Neural cell (in vitro differentiated cells): ENCODE measurements around the gene PRIMPOL.

ENCODE experiments used
- EP300 ChIP-seq: fragments of 450-650 bp; conservative IDR thresholded peaks from 2 replicates; pipeline ENCODE4 v1.6.1; 2014; ENCODE audit warnings: antibody characterized with exemption, mild to moderate bottlenecking, moderate library complexity; ENCODE audit not compliant: poor library complexity, severe bottlenecking
- EZH2 ChIP-seq: fragments of 200-600, 300-800 bp; shearing (Covaris generic), sonication (generic); IDR thresholded peaks from 2 replicates; pipeline ENCODE4 v1.6.1; 2014; ENCODE audit warnings: antibody characterized with exemption, low read length, borderline replicate concordance, mild to moderate bottlenecking; ENCODE audit not compliant: insufficient read depth, poor library complexity, severe bottlenecking
- MXI1 ChIP-seq: fragments of 450-650 bp; conservative IDR thresholded peaks from 2 replicates; pipeline ENCODE4 v1.6.1; 2014; ENCODE audit warnings: antibody characterized with exemption, mild to moderate bottlenecking; ENCODE audit not compliant: poor library complexity, severe bottlenecking
- POLR2AphosphoS5 ChIP-seq: IDR thresholded peaks from 2 replicates; pipeline ENCODE4 v1.6.1; 2012
- RAD21 ChIP-seq: fragments of 450-650 bp; conservative IDR thresholded peaks from 2 replicates; pipeline ENCODE4 v1.6.1; 2014; ENCODE audit warnings: antibody characterized with exemption, mild to moderate bottlenecking, moderate library complexity
- SMC3 ChIP-seq: fragments of 450-650 bp; conservative IDR thresholded peaks from 2 replicates; pipeline ENCODE4 v1.6.1; 2014; ENCODE audit warnings: antibody characterized with exemption, mild to moderate bottlenecking, moderate library complexity; ENCODE audit not compliant: poor library complexity
- TAF1 ChIP-seq: IDR thresholded peaks from 2 replicates; pipeline ENCODE4 v1.6.1; 2012; ENCODE audit warnings: low read depth
- TF ChIP-seq, protein P1 (sequence below): IDR thresholded peaks from 2 replicates; pipeline ENCODE4 v1.6.1; 2012; ENCODE audit warnings: borderline replicate concordance
- TF ChIP-seq, protein P2 (sequence below): fragments of 450-650 bp; IDR thresholded peaks from 2 replicates; pipeline ENCODE4 v1.5.1; 2014; ENCODE audit warnings: antibody characterized with exemption, mild to moderate bottlenecking, moderate library complexity; ENCODE audit not compliant: poor library complexity, severe bottlenecking

DNA sequence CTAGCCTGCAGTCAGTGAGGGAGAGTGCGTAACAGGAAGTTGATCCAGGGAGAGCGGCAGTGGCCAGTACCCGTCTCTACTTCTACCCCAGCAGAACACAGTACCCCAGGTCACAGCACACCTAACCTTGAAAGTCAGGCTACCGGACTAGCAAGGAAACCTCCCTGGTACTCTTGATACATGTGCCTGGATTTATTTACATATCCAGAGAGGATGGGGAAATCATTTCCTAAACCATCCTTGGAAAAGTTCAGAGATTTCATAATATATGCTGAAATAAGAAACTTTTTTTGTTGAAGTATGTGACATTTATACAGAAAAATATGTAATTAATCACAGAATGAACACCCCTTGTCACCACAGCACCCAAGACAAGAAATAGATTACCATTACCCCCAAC is 24.5 kb downstream of the PRIMPOL start:
- no peak for TF ChIP-seq POLR2AphosphoS5
- TF ChIP-seq, protein P1, sequence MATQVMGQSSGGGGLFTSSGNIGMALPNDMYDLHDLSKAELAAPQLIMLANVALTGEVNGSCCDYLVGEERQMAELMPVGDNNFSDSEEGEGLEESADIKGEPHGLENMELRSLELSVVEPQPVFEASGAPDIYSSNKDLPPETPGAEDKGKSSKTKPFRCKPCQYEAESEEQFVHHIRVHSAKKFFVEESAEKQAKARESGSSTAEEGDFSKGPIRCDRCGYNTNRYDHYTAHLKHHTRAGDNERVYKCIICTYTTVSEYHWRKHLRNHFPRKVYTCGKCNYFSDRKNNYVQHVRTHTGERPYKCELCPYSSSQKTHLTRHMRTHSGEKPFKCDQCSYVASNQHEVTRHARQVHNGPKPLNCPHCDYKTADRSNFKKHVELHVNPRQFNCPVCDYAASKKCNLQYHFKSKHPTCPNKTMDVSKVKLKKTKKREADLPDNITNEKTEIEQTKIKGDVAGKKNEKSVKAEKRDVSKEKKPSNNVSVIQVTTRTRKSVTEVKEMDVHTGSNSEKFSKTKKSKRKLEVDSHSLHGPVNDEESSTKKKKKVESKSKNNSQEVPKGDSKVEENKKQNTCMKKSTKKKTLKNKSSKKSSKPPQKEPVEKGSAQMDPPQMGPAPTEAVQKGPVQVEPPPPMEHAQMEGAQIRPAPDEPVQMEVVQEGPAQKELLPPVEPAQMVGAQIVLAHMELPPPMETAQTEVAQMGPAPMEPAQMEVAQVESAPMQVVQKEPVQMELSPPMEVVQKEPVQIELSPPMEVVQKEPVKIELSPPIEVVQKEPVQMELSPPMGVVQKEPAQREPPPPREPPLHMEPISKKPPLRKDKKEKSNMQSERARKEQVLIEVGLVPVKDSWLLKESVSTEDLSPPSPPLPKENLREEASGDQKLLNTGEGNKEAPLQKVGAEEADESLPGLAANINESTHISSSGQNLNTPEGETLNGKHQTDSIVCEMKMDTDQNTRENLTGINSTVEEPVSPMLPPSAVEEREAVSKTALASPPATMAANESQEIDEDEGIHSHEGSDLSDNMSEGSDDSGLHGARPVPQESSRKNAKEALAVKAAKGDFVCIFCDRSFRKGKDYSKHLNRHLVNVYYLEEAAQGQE = no peak
- TF ChIP-seq, protein P2, sequence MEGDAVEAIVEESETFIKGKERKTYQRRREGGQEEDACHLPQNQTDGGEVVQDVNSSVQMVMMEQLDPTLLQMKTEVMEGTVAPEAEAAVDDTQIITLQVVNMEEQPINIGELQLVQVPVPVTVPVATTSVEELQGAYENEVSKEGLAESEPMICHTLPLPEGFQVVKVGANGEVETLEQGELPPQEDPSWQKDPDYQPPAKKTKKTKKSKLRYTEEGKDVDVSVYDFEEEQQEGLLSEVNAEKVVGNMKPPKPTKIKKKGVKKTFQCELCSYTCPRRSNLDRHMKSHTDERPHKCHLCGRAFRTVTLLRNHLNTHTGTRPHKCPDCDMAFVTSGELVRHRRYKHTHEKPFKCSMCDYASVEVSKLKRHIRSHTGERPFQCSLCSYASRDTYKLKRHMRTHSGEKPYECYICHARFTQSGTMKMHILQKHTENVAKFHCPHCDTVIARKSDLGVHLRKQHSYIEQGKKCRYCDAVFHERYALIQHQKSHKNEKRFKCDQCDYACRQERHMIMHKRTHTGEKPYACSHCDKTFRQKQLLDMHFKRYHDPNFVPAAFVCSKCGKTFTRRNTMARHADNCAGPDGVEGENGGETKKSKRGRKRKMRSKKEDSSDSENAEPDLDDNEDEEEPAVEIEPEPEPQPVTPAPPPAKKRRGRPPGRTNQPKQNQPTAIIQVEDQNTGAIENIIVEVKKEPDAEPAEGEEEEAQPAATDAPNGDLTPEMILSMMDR = no peak
- no peak for TF ChIP-seq TAF1
- TF ChIP-seq EP300 = no peak
- TF ChIP-seq MXI1 = no peak
- TF ChIP-seq EZH2 = no peak
- no peak for TF ChIP-seq RAD21
- TF ChIP-seq SMC3 = no peak
